Liver (tissue), 9 donors: ENCODE data around the gene RBMS3. TPM values are rescaled to one million over a fixed set of nuclear protein-coding genes. Genes with fewer than 3 reads are reported as not detected.

Experiments used
- DNase-seq: peaks from one replicate; pipeline ENCODE4 v3.0.0-alpha.2; 2017; ENCODE audit warnings: low spot score
- H3K27ac ChIP-seq, 2 donors: one replicate each; pipeline ENCODE4 v1.7.0; 2013; ENCODE audit warnings: inconsistent platforms in 2 of 2, low read length in 2 of 2, control low read depth in 1 of 2, low read depth in 1 of 2, mild to moderate bottlenecking in 1 of 2
- H3K27me3 ChIP-seq, 4 donors: one replicate each; pipeline versions ENCODE4 v1.6.1 to v1.7.0; 2013; ENCODE audit warnings: low read length in 3 of 4, inconsistent platforms in 1 of 4, mild to moderate bottlenecking in 1 of 4, moderate library complexity in 1 of 4; ENCODE audit not compliant: control insufficient read depth in 4 of 4, insufficient read depth in 4 of 4
- H3K36me3 ChIP-seq, 4 donors: one replicate each; pipeline versions ENCODE4 v1.6.1 to v1.7.0; 2013; ENCODE audit warnings: low read length in 3 of 4, mild to moderate bottlenecking in 3 of 4, low read depth in 1 of 4, moderate library complexity in 1 of 4; ENCODE audit not compliant: control insufficient read depth in 4 of 4, insufficient read depth in 3 of 4
- H3K4me1 ChIP-seq, 4 donors: one replicate each; pipeline versions ENCODE4 v1.6.1 to v1.7.0; 2013; ENCODE audit warnings: low read length in 3 of 4, mild to moderate bottlenecking in 3 of 4, moderate library complexity in 1 of 4; ENCODE audit not compliant: control insufficient read depth in 4 of 4, insufficient read depth in 4 of 4
- H3K4me3 ChIP-seq, 3 donors: one replicate each; pipeline versions ENCODE4 v1.6.1 to v1.7.0; 2013; ENCODE audit warnings: low read length in 3 of 3, control low read depth in 1 of 3, low read depth in 1 of 3, mild to moderate bottlenecking in 1 of 3
- H3K9ac ChIP-seq, 2 donors: one replicate each; pipeline ENCODE4 v1.7.0; 2013; ENCODE audit warnings: low read length in 2 of 2, mild to moderate bottlenecking in 2 of 2, moderate library complexity in 2 of 2, control low read depth in 1 of 2, low read depth in 1 of 2
- H3K9me3 ChIP-seq, 4 donors: one replicate each; pipeline versions ENCODE4 v1.6.1 to v1.7.0; 2013; ENCODE audit warnings: low read length in 3 of 4; ENCODE audit not compliant: control insufficient read depth in 4 of 4
- ATF3 ChIP-seq: IDR thresholded peaks from 2 replicates; pipeline ENCODE4 v1.6.1; 2016; ENCODE audit warnings: antibody characterized with exemption
- CTCF ChIP-seq: fragments of 150-350 bp; IDR thresholded peaks from 2 replicates; pipeline ENCODE4 v1.5.1; 2017; ENCODE audit warnings: improper control_type of control experiment, low read depth, low read length; ENCODE audit not compliant: missing input control
- EGR1 ChIP-seq, 2 donors: IDR thresholded peaks; 2 replicates each; pipeline ENCODE4 v1.6.1; 2016 to 2018; ENCODE audit warnings: antibody characterized with exemption in 2 of 2, low read depth in 2 of 2
- FOXA1 ChIP-seq: IDR thresholded peaks from 2 replicates; pipeline ENCODE4 v1.6.1; 2016; ENCODE audit warnings: antibody characterized with exemption
- GABPA ChIP-seq, 2 donors: IDR thresholded peaks in 1 of 2; conservative IDR thresholded peaks in 1 of 2; 2 replicates each; pipeline ENCODE4 v1.6.1; 2016; ENCODE audit warnings: antibody characterized with exemption in 2 of 2, mild to moderate bottlenecking in 1 of 2, moderate library complexity in 1 of 2
- HNF4A ChIP-seq, 2 donors: conservative IDR thresholded peaks; 2 replicates each; pipeline ENCODE4 v1.6.1; 2016; ENCODE audit warnings: antibody characterized with exemption in 2 of 2, mild to moderate bottlenecking in 2 of 2
- NR2F2 ChIP-seq: IDR thresholded peaks from 2 replicates; pipeline ENCODE4 v1.6.1; 2016; ENCODE audit warnings: antibody characterized with exemption
- RAD21 ChIP-seq, 2 donors: IDR thresholded peaks; 2 replicates each; pipeline ENCODE4 v1.6.1; 2016; ENCODE audit warnings: antibody characterized with exemption in 2 of 2, mild to moderate bottlenecking in 2 of 2
- RXRA ChIP-seq, 2 donors: IDR thresholded peaks; 2 replicates each; pipeline ENCODE4 v1.6.1; 2017 to 2018; ENCODE audit warnings: antibody characterized with exemption in 2 of 2, mild to moderate bottlenecking in 1 of 2
- SP1 ChIP-seq: IDR thresholded peaks from 2 replicates; pipeline ENCODE4 v1.6.1; 2018; ENCODE audit warnings: antibody characterized with exemption, mild to moderate bottlenecking
- TAF1 ChIP-seq: conservative IDR thresholded peaks from 2 replicates; pipeline ENCODE4 v1.6.1; 2016; ENCODE audit warnings: antibody characterized with exemption, mild to moderate bottlenecking
- WGBS: extraction: QIAGEN DNeasy Blood & Tissue Kit; methylation state at CpG from one replicate; pipeline ENCODE4 v1.1.7; 2013; 5-methylcytosine and 5-hydroxymethylcytosine counted together
- polyA plus RNA-seq, 2 donors: library from polyadenylated mRNA; stranded (reverse) in 1 of 2; unstranded in 1 of 2; fragments of 200-250 nt in 1 of 2; fragments of >200 nt in 1 of 2; fragmentation: Nextera tagmentation in 1 of 2; extraction: Ambion mirVana in 1 of 2; gene quantifications; one replicate each; pipeline versions ENCODE4 v1.2.1 to v1.2.3, GENCODE V29; 2013 to 2015
- total RNA-seq, 2 donors: library from RNA; depleted of rRNA; stranded (reverse); fragments of >200 nt; gene quantifications; one replicate each; pipeline ENCODE4 v1.2.3, GENCODE V29; 2014
- TF ChIP-seq, protein P1 (sequence below): IDR thresholded peaks from 2 replicates; pipeline ENCODE4 v1.6.1; 2016; ENCODE audit warnings: antibody characterized with exemption
- donor health status: healthy.
- donor health status: healthy.
- donor health status: healthy.
- donor health status: healthy.
- donor health status: healthy.

RBMS3 gene
- total and polyA plus RNA-seq, 4 donors, result 1.2 to 14.9 (median 9.3) TPM

- Histone ChIP-seq H3K27ac (peak overlapping the region in 1 of 2 donors; percentile 27), H3K36me3 (no peaks in the 10 kb centered on the region), H3K9me3 (no peaks in the 10 kb centered on the region), H3K27me3 (no peaks in the 10 kb centered on the region), H3K4me3 (no peak overlapping the region), H3K4me1 (peaks cover 0 to 16% (median 2%) of the 10 kb centered on the region in 4 donors), H3K9ac (no peak overlapping the region)
- no peak for DNase-seq
- no peak for TF ChIP-seq FOXA1
- TF ChIP-seq EGR1 (IDR thresholded peaks at IDR 0.05; ENCODE audit: low read depth in 2 of 2), result no peak
- TF ChIP-seq HNF4A (conservative IDR thresholded peaks at IDR 0.05), result no peak
- peak; percentile 28 for TF ChIP-seq NR2F2
- TF ChIP-seq RAD21 (IDR thresholded peaks at IDR 0.05), result no peak
- 54% methylated on average over 3 of the region's 3 CpGs for WGBS
These were observed 232.4 kb downstream of the RBMS3 start for GRCh38 chr3:29513236-29513635.

DNA sequence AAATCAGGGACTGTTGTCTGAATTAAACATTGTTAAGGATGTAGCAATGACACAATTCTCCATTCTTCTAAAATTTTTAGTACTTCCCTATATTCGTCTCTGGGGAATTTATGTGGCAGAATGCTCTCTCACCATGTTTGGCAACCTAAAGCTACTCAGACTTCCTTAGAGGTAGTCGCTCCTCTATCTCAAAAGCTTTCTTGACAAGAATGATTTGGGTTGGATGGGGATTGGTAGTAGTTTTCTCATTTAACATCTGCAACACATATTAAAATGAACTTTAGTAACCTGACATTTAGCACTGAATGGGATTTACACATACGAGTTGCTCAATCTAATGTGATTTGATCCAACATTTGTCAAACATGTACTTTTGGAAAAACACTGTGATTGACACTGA, 233.3 kb downstream of the RBMS3 start:
- no peaks in the 10 kb centered on the region for H3K9me3 ChIP-seq
- 43% methylated on average over 3 of the region's 3 CpGs for WGBS
- H3K27me3 ChIP-seq, result no peaks in the 10 kb centered on the region
- H3K27ac ChIP-seq, result no peak overlapping the region
- TF ChIP-seq CTCF, result no peak
- no peak for TF ChIP-seq SP1
- peak; percentile 51 to 55 for TF ChIP-seq RXRA (IDR thresholded peaks at IDR 0.05)
- TF ChIP-seq TAF1, result no peak
- TF ChIP-seq, protein P1, sequence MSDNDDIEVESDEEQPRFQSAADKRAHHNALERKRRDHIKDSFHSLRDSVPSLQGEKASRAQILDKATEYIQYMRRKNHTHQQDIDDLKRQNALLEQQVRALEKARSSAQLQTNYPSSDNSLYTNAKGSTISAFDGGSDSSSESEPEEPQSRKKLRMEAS, result no peak
- no peak for TF ChIP-seq GABPA (IDR thresholded peaks at IDR 0.05 in 1 of 2, conservative IDR thresholded peaks at IDR 0.05 in 1 of 2)
- H3K36me3 ChIP-seq, result no peaks in the 10 kb centered on the region
- H3K9ac ChIP-seq, result no peak overlapping the region
- peaks cover 0 to 16% (median 2%) of the 10 kb centered on the region in 4 donors for H3K4me1 ChIP-seq
- DNase-seq, result no peak
- H3K4me3 ChIP-seq, result no peak overlapping the region

- 42% methylated on average over 3 of the region's 3 CpGs for WGBS
- Histone ChIP-seq H3K27me3 (no peaks in the 10 kb centered on the region), H3K9me3 (no peaks in the 10 kb centered on the region), H3K4me1 (peaks cover 0 to 16% (median 3%) of the 10 kb centered on the region in 4 donors), H3K36me3 (no peaks in the 10 kb centered on the region), H3K4me3 (no peak overlapping the region), H3K27ac (no peak overlapping the region), H3K9ac (no peak overlapping the region)
- DNase-seq, result no peak
- no peak for TF ChIP-seq ATF3
- no peak for TF ChIP-seq RXRA (IDR thresholded peaks at IDR 0.05)
- TF ChIP-seq, protein P1, result no peak
- TF ChIP-seq CTCF, result no peak
These were observed 234.0 kb downstream of the RBMS3 start for GRCh38 chr3:29514912-29515311.
